ENCODE results near the gene ATXN3.

- TF ChIP-seq, protein P1, sequence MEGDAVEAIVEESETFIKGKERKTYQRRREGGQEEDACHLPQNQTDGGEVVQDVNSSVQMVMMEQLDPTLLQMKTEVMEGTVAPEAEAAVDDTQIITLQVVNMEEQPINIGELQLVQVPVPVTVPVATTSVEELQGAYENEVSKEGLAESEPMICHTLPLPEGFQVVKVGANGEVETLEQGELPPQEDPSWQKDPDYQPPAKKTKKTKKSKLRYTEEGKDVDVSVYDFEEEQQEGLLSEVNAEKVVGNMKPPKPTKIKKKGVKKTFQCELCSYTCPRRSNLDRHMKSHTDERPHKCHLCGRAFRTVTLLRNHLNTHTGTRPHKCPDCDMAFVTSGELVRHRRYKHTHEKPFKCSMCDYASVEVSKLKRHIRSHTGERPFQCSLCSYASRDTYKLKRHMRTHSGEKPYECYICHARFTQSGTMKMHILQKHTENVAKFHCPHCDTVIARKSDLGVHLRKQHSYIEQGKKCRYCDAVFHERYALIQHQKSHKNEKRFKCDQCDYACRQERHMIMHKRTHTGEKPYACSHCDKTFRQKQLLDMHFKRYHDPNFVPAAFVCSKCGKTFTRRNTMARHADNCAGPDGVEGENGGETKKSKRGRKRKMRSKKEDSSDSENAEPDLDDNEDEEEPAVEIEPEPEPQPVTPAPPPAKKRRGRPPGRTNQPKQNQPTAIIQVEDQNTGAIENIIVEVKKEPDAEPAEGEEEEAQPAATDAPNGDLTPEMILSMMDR (IDR thresholded peaks at IDR 0.05): no peak
- TF ChIP-seq POLR2AphosphoS5 (IDR thresholded peaks at IDR 0.05; ENCODE audit: insufficient read depth in 1 of 2, low read depth in 1 of 2) (no peak), POLR2A (IDR thresholded peaks at IDR 0.05) (no peak)
Measured at GRCh38 chr14:92144708-92145107, 38.3 kb upstream of the ATXN3 start.

All from vagina (tissue), 2 donors.